Uterus (tissue), 2 donors: ENCODE measurements around the gene LRP1B.

ENCODE experiments used
- CTCF ChIP-seq, 4 experiments: fragments of 200-600 bp in 2 of 4; fragments of 450-650 bp in 2 of 4; sonication (generic) in 2 of 4; IDR thresholded peaks; one replicate each; pipeline ENCODE4 v1.5.1; 2016 to 2019; ENCODE audit warnings: antibody characterized with exemption in 4 of 4, mild to moderate bottlenecking in 2 of 4, moderate library complexity in 1 of 4
- POLR2A ChIP-seq, 2 donors: fragments of 450-650 bp; IDR thresholded peaks; one replicate each; pipeline ENCODE4 v1.6.1; 2016; ENCODE audit warnings: antibody characterized with exemption in 2 of 2, mild to moderate bottlenecking in 1 of 2, moderate library complexity in 1 of 2

- TF ChIP-seq CTCF (IDR thresholded peaks at IDR 0.05) (no peak), POLR2A (IDR thresholded peaks at IDR 0.05) (no peak)
Observed at GRCh38 chr2:141103216-141103615, 1027.6 kb downstream of the LRP1B start.
